Fibroblast of lung (primary cell): ENCODE data around the gene PPP1R12A.

Experiments used
- CTCF ChIP-seq, 2 donors: IDR thresholded peaks in 1 of 2; conservative IDR thresholded peaks in 1 of 2; 1 replicate in 1 of 2; 2 replicates in 1 of 2; pipeline ENCODE4 v1.5.1; 2011 to 2012; ENCODE audit warnings: low read length in 2 of 2, control low read depth in 1 of 2, inconsistent platforms in 1 of 2, low read depth in 1 of 2, mild to moderate bottlenecking in 1 of 2
- EZH2 ChIP-seq: IDR thresholded peaks from 2 replicates; pipeline ENCODE4 v1.5.1; 2012; ENCODE audit warnings: low read length, control low read depth, mild to moderate bottlenecking; ENCODE audit errors: missing control alignments

- TF ChIP-seq CTCF (conservative IDR thresholded peaks at IDR 0.05 in 1 of 2, IDR thresholded peaks at IDR 0.05 in 1 of 2; ENCODE audit: low read depth in 1 of 2, low read length in 2 of 2) (no peak), EZH2 (no peak)
Measured at GRCh38 chr12:79933043-79933442, 1.9 kb downstream of the PPP1R12A start.
